ENCODE data around the gene DMRT3. TPM values are rescaled to one million over a fixed set of nuclear protein-coding genes. Genes with fewer than 3 reads are reported as not detected.

The DMRT3 gene
- total and polyA plus RNA-seq, 2 donors (not counting 1 experiment from before 2014, with no cell fraction given), result not detected

- no peak overlapping the region for H3K4me3 ChIP-seq (ENCODE audit: control extremely low read depth in 1 of 5, extremely low read depth in 1 of 5, insufficient read depth in 1 of 5, low read depth in 2 of 5, low read length in 4 of 5)
- Mint-ChIP-seq H3K4me1 (no peaks in the 10 kb centered on the region), H3K4me3 (no peak overlapping the region), H3K27ac (no peak overlapping the region), H3K27me3 (peaks cover 51% of the 10 kb centered on the region), H3K9me3 (ENCODE audit: insufficient read depth) (peaks cover 4% of the 10 kb centered on the region)
- no peak overlapping the region for H2AFZ ChIP-seq (ENCODE audit: insufficient read depth, low read depth, low read length, poor library complexity, severe bottlenecking)
- H4K20me1 ChIP-seq (ENCODE audit: control insufficient read depth, insufficient read depth, low read length, poor library complexity, severe bottlenecking), result no peaks in the 10 kb centered on the region
- POLR2A ChIA-PET, result no interaction called here
- WGBS (ENCODE audit: insufficient coverage), result 63% methylated on average over 1 of the region's 10 CpGs
- no peak overlapping the region for H3K9ac ChIP-seq (ENCODE audit: low read length)
- DNase-seq (no peak), ATAC-seq (ENCODE audit: low read depth) (no peak)
- CTCF ChIA-PET, result interaction anchor here (0.7 kb wide), 1 partner anchor 48 kb away, joined by 3 read pairs; no protein-coding TSS in a partner anchor
- TF ChIP-seq CTCF (IDR thresholded peaks at IDR 0.05), result no peak
- no peak for TF ChIP-seq EZH2 (IDR thresholded peaks at IDR 0.05; ENCODE audit: borderline replicate concordance, insufficient read depth, low read depth, low read length, poor library complexity, severe bottlenecking)
- intact Hi-C loops (cut with micrococcal nuclease), result no loop called here
- H3K79me2 ChIP-seq (ENCODE audit: control insufficient read depth, insufficient read depth, low read length), result no peaks in the 10 kb centered on the region
- H3K27me3 ChIP-seq (replicated peaks in 1 of 4; ENCODE audit: control extremely low read depth in 1 of 4, control insufficient read depth in 3 of 4, insufficient read depth in 4 of 4, low read length in 3 of 4), result peaks cover 0 to 10% (median 7%) of the 10 kb centered on the region in 4 experiments
- no peaks in the 10 kb centered on the region for H3K36me3 ChIP-seq (replicated peaks in 1 of 2; ENCODE audit: control extremely low read depth in 1 of 2, control insufficient read depth in 1 of 2, extremely low read depth in 1 of 2, insufficient read depth in 2 of 2, low read length in 1 of 2)
- peaks cover 0 to 2% (median 2%) of the 10 kb centered on the region in 3 donors for H3K9me3 ChIP-seq (ENCODE audit: control extremely low read depth in 1 of 3, control insufficient read depth in 2 of 3, insufficient read depth in 1 of 3, low read length in 2 of 3)
- no peaks in the 10 kb centered on the region for H3K4me1 ChIP-seq (ENCODE audit: control insufficient read depth in 2 of 2, insufficient read depth in 2 of 2, low read length in 2 of 2)
- no peak overlapping the region for H3K4me2 ChIP-seq (replicated peaks; ENCODE audit: low read depth, low read length, poor library complexity, severe bottlenecking)
- H3K27ac ChIP-seq (ENCODE audit: low read length in 2 of 2), result no peak overlapping the region
These were observed 41.0 kb upstream of the DMRT3 start for GRCh38 chr9:935348-935965.

GRCh38 chr9:942805-943580 is 33.5 kb upstream of the DMRT3 start:
- Histone ChIP-seq H3K9ac (ENCODE audit: low read length) (no peak overlapping the region), H3K27me3 (replicated peaks in 1 of 4; ENCODE audit: control extremely low read depth in 1 of 4, control insufficient read depth in 3 of 4, insufficient read depth in 4 of 4, low read length in 3 of 4) (peaks cover 0 to 9% (median 3%) of the 10 kb centered on the region in 4 experiments), H3K4me3 (ENCODE audit: control extremely low read depth in 1 of 5, extremely low read depth in 1 of 5, insufficient read depth in 1 of 5, low read depth in 2 of 5, low read length in 4 of 5) (no peak overlapping the region), H2AFZ (ENCODE audit: insufficient read depth, low read depth, low read length, poor library complexity, severe bottlenecking) (no peak overlapping the region), H3K9me3 (ENCODE audit: control extremely low read depth in 1 of 3, control insufficient read depth in 2 of 3, insufficient read depth in 1 of 3, low read length in 2 of 3) (peaks cover 2% of the 10 kb centered on the region in 3 donors), H3K27ac (ENCODE audit: low read length in 2 of 2) (no peak overlapping the region), H3K79me2 (ENCODE audit: control insufficient read depth, insufficient read depth, low read length) (no peaks in the 10 kb centered on the region), H3K36me3 (replicated peaks in 1 of 2; ENCODE audit: control extremely low read depth in 1 of 2, control insufficient read depth in 1 of 2, extremely low read depth in 1 of 2, insufficient read depth in 2 of 2, low read length in 1 of 2) (no peaks in the 10 kb centered on the region), H3K4me1 (ENCODE audit: control insufficient read depth in 2 of 2, insufficient read depth in 2 of 2, low read length in 2 of 2) (no peaks in the 10 kb centered on the region), H3K4me2 (replicated peaks; ENCODE audit: low read depth, low read length, poor library complexity, severe bottlenecking) (no peak overlapping the region), H4K20me1 (ENCODE audit: control insufficient read depth, insufficient read depth, low read length, poor library complexity, severe bottlenecking) (no peaks in the 10 kb centered on the region)
- TF ChIP-seq CTCF (IDR thresholded peaks at IDR 0.05) (no peak), EZH2 (IDR thresholded peaks at IDR 0.05; ENCODE audit: borderline replicate concordance, insufficient read depth, low read depth, low read length, poor library complexity, severe bottlenecking) (no peak)
- ATAC-seq (ENCODE audit: low read depth), result no peak
- 69% methylated on average over 3 of the region's 6 CpGs for WGBS (ENCODE audit: insufficient coverage)
- H3K4me1 Mint-ChIP-seq, result no peaks in the 10 kb centered on the region
- DNase-seq, result no peak
- peaks cover 4% of the 10 kb centered on the region for H3K9me3 Mint-ChIP-seq (ENCODE audit: insufficient read depth)
- H3K27me3 Mint-ChIP-seq, result peaks cover 53% of the 10 kb centered on the region
- ChIA-PET POLR2A (no interaction called here), CTCF (no interaction called here)
- H3K27ac Mint-ChIP-seq, result no peak overlapping the region
- intact Hi-C loops (cut with micrococcal nuclease), result no loop called here
- H3K4me3 Mint-ChIP-seq, result no peak overlapping the region

Data from B cell (primary cell).